Esophagus squamous epithelium (tissue), 5 donors: ENCODE measurements around the gene RABGAP1L. TPM values are rescaled to one million over a fixed set of nuclear protein-coding genes. Genes with fewer than 3 reads are reported as not detected.
"Not testable (repeated sequence)": the region's sequence is repeated elsewhere in the genome, so short reads cannot be mapped to it uniquely, and the experiment has no call there.

Experiments
- DNase-seq: peaks from one replicate; lab custom pipeline; 2025; lab: John Stamatoyannopoulos, UW
- H3K27ac ChIP-seq, 4 donors: fragments of 200-600 bp; sonication (generic); one replicate each; pipeline ENCODE4 v1.5.1; 2016 to 2019; ENCODE audit warnings: mild to moderate bottlenecking in 1 of 4
- H3K27me3 ChIP-seq, 4 donors: fragments of 200-600 bp; sonication (generic); 1 replicate in 3 of 4; 2 replicates in 1 of 4; pipeline versions ENCODE4 v1.5.1 to v1.6.0; 2017 to 2021; ENCODE audit warnings: antibody characterized with exemption in 1 of 4
- H3K36me3 ChIP-seq, 3 donors: fragments of 200-600 bp; sonication (generic); one replicate each; pipeline ENCODE4 v1.5.1; 2016 to 2019
- H3K4me1 ChIP-seq, 3 donors: fragments of 200-600 bp; sonication (generic); one replicate each; pipeline ENCODE4 v1.5.1; 2017 to 2019
- H3K4me3 ChIP-seq, 4 donors: fragments of 200-600 bp; sonication (generic); 1 replicate in 3 of 4; 2 replicates in 1 of 4; pipeline ENCODE4 v1.5.1; 2016 to 2019; ENCODE audit warnings: mild to moderate bottlenecking in 2 of 4, moderate library complexity in 1 of 4
- H3K9me3 ChIP-seq, 3 donors: fragments of 200-600 bp; sonication (generic); one replicate each; pipeline ENCODE4 v1.5.1; 2016 to 2019
- POLR2A ChIP-seq, 4 donors: fragments of 450-650 bp; IDR thresholded peaks; one replicate each; pipeline ENCODE4 v1.6.1; 2017; ENCODE audit warnings: antibody characterized with exemption in 4 of 4, mild to moderate bottlenecking in 4 of 4, moderate library complexity in 3 of 4
- WGBS, 2 donors: methylation state at CpG; one replicate each; pipeline ENCODE4 v1.1.5; 2018; 5-methylcytosine and 5-hydroxymethylcytosine counted together
- intact Hi-C: fragments of 100-400 bp; cut with DNase I; formaldehyde crosslinking; loops from one replicate; pipeline ENCODE4 v1.15.0; 2022
- total RNA-seq, 4 donors: library from RNA; depleted of rRNA; stranded (reverse); fragments of >200 nt; gene quantifications; one replicate each; pipeline ENCODE4 v1.1.0, GENCODE V29; 2016
- TF ChIP-seq, protein P1 (sequence below), 6 experiments: fragments of 450-650 bp in 4 of 6; fragments of 200-600 bp in 2 of 6; sonication (generic) in 2 of 6; IDR thresholded peaks; one replicate each; pipeline ENCODE4 v1.5.1; 2016 to 2019; ENCODE audit warnings: antibody characterized with exemption in 6 of 6, mild to moderate bottlenecking in 4 of 6, moderate library complexity in 4 of 6
- donor health status: DM: yes; HTN: yes; CAD: no.

Gene RABGAP1L
- total RNA-seq, 4 donors from 2014 or later: 35.7 to 45.6 (median 41.0) TPM

DNA sequence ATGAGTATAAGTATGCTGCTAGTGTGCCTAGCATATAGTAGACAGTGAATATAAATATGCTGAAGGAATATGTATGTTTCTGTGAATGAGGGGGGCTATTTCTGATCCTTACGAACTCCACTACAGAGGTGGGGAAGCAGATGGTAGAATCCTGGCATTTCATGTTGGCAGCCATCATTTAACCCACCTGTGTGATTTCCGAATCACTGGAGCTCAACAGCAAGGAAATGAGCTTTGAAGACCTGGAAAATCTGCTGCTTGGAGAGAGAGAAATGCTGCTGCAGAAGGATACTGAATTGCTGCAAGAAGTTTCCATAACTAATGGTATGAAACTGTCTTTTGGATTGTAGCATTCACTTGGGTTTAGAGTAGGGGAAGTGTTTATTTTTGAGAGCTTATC lies 83.5 kb downstream of the RABGAP1L start:
- Histone ChIP-seq H3K4me3 (no peak overlapping the region), H3K36me3 (peaks cover 0 to 52% (median 0%) of the 10 kb centered on the region in 3 donors), H3K27ac (no peak overlapping the region), H3K27me3 (no peaks in the 10 kb centered on the region), H3K4me1 (peaks cover 0 to 11% (median 0%) of the 10 kb centered on the region in 3 donors), H3K9me3 (no peaks in the 10 kb centered on the region)
- TF ChIP-seq POLR2A (IDR thresholded peaks at IDR 0.05): no peak
- TF ChIP-seq, protein P1, sequence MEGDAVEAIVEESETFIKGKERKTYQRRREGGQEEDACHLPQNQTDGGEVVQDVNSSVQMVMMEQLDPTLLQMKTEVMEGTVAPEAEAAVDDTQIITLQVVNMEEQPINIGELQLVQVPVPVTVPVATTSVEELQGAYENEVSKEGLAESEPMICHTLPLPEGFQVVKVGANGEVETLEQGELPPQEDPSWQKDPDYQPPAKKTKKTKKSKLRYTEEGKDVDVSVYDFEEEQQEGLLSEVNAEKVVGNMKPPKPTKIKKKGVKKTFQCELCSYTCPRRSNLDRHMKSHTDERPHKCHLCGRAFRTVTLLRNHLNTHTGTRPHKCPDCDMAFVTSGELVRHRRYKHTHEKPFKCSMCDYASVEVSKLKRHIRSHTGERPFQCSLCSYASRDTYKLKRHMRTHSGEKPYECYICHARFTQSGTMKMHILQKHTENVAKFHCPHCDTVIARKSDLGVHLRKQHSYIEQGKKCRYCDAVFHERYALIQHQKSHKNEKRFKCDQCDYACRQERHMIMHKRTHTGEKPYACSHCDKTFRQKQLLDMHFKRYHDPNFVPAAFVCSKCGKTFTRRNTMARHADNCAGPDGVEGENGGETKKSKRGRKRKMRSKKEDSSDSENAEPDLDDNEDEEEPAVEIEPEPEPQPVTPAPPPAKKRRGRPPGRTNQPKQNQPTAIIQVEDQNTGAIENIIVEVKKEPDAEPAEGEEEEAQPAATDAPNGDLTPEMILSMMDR (IDR thresholded peaks at IDR 0.05): no peak
- no peak for DNase-seq
- WGBS, 2 donors: 91 to 100% methylated on average over 2 of the region's 2 CpGs
- intact Hi-C loops: no loop called here

DNA sequence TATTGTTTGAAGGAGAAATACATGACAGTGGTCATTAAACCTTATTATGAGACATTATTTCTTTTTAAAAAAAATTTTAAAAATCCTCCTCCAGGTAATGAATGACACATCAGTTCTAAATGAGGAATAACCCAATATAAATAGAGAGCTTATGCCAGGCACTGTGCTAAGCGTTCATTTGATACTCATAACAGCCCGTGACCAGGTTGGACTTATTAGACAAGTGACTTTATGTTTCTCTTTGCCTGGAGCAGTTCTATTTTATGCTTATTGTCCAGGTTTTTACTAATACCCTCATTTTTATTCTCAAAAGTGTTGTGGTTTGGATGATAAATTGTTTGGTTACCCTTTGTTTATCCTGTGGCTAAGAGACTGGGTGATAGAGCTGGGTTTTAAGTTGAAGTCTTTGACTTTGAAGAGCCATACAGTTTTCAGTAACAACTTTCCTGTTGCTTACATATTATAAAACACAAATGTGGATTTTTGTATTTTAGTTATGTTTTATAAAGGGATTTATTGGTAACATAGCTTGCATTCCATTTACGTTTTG lies 84.2 kb downstream of the RABGAP1L start:
- H3K27me3 ChIP-seq: no peaks in the 10 kb centered on the region
- TF ChIP-seq POLR2A (IDR thresholded peaks at IDR 0.05): no peak
- TF ChIP-seq, protein P1 (IDR thresholded peaks at IDR 0.05): no peak
- DNase-seq: no peak
- H3K27ac ChIP-seq: no peak overlapping the region
- no peaks in the 10 kb centered on the region for H3K9me3 ChIP-seq
- peaks cover 0 to 11% (median 0%) of the 10 kb centered on the region in 3 donors for H3K4me1 ChIP-seq
- WGBS, 2 donors: 68 to 73% methylated on average over 3 of the region's 3 CpGs
- intact Hi-C loops: no loop called here
- H3K4me3 ChIP-seq: no peak overlapping the region
- peaks cover 0 to 52% (median 0%) of the 10 kb centered on the region in 3 donors for H3K36me3 ChIP-seq

DNA sequence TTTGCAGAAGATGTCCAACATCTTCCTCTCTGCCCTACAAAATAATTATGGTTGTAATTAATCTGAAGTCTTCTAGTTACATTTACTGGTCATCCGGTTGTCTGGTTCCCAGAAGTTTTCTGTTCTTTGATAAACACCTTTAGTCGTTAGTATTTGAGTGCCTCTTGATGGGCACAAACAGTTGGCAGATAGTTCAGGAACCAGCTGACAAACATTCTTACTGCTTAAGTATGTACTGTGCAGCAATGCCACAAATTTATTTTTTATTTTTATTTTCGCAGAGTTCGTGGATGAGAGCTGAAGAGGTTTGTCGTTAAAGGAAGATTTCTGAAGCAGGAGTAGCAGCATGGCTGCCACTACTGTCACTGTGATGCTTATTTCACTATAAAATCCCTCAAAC lies 84.7 kb downstream of the RABGAP1L start:
- WGBS, 2 donors: 86 to 87% methylated on average over 5 of the region's 5 CpGs
- Histone ChIP-seq H3K27ac (no peak overlapping the region), H3K4me3 (no peak overlapping the region), H3K9me3 (no peaks in the 10 kb centered on the region), H3K27me3 (no peaks in the 10 kb centered on the region), H3K36me3 (peaks cover 0 to 52% (median 0%) of the 10 kb centered on the region in 3 donors), H3K4me1 (peaks cover 0 to 11% (median 0%) of the 10 kb centered on the region in 3 donors)
- intact Hi-C loops: no loop called here
- TF ChIP-seq, protein P1 (IDR thresholded peaks at IDR 0.05): no peak
- TF ChIP-seq POLR2A (IDR thresholded peaks at IDR 0.05): no peak
- DNase-seq: no peak

DNA sequence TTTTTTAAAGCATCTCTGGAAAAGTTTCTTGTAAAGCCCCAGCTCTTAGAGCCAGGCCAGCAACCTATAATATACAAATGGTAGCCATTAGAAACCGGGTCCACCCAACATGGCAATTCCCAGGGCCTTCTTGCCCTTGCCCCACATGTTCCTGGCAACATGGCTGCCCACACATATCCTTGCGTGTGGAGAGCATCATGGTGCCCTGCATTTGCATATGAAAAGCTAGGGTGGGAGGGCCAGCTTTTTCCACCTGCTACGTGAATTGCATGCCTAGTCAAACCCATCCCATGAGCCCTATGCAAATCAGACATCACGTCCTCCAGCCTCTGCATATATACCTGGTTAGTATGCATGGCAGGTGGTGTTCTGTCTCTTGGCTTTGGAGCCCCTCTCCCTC lies 88.2 kb downstream of the RABGAP1L start:
- Histone ChIP-seq H3K27me3 (no peaks in the 10 kb centered on the region), H3K36me3 (peaks cover 0 to 45% (median 0%) of the 10 kb centered on the region in 3 donors), H3K27ac (no peak overlapping the region), H3K9me3 (no peaks in the 10 kb centered on the region), H3K4me1 (no peaks in the 10 kb centered on the region), H3K4me3 (no peak overlapping the region)
- TF ChIP-seq, protein P1 (IDR thresholded peaks at IDR 0.05): no peak
- TF ChIP-seq POLR2A (IDR thresholded peaks at IDR 0.05): no peak
- intact Hi-C loops: no loop called here
- DNase-seq: no peak
- WGBS, 2 donors: 93 to 94% methylated on average over 4 of the region's 4 CpGs

DNA sequence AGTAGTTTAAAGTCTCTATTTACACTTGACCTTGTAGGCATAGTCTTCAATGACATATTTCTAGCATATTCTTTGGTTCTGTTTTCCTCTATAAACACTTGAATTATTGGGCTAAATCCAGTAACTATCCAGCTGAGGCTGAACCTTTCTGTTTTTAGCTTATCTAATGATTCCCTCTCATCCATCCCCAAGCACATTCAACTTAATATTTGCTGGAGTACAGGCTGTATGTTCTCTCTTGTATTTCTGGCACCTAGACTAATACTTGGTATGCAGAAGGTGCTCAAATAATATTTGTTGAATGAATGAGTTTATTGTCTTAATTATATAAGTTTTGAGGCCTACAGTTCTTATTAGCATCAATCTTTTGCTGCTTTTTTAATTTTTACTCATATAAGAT lies 88.7 kb downstream of the RABGAP1L start:
- H3K27ac ChIP-seq: no peak overlapping the region
- no peak for TF ChIP-seq POLR2A (IDR thresholded peaks at IDR 0.05)
- TF ChIP-seq, protein P1 (IDR thresholded peaks at IDR 0.05): no peak
- intact Hi-C loops: no loop called here
- no peaks in the 10 kb centered on the region for H3K9me3 ChIP-seq
- no peak for DNase-seq
- H3K4me3 ChIP-seq: no peak overlapping the region
- H3K36me3 ChIP-seq: peaks cover 0 to 39% (median 0%) of the 10 kb centered on the region in 3 donors
- H3K4me1 ChIP-seq: no peaks in the 10 kb centered on the region
- H3K27me3 ChIP-seq: no peaks in the 10 kb centered on the region

DNA sequence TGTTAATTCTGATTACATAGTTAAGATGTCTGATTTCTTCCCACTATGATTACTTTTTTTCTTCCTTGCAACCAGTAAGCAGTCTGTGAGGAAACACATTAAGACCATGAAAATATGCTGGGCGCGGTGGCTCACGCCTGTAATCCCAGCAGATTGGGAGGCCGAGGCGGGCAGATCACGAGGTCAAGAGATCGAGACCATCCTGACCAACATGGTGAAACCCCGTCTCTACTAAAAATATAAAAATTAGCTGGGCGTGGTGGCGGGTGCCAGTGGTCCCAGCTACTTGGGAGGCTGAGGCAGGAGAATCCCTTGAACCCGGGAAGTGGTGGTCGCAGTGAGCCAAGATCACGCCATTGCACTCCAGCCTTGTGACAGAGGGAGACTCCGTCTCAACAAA lies 97.1 kb downstream of the RABGAP1L start:
- H3K9me3 ChIP-seq, H3K4me3 ChIP-seq, intact Hi-C loops, H3K27ac ChIP-seq, DNase-seq, H3K27me3 ChIP-seq, H3K4me1 ChIP-seq: not testable (repeated sequence)
- 95 to 97% methylated on average over 14 of the region's 14 CpGs for WGBS, 2 donors
- H3K36me3 ChIP-seq: peaks cover 0 to 15% (median 0%) of the 10 kb centered on the region in 3 donors
